Measurements from ENCODE around the gene GARNL3. TPM values are rescaled to one million over a fixed set of nuclear protein-coding genes. Genes with fewer than 3 reads are reported as not detected.

The GARNL3 gene
- total RNA-seq, 1 donor from 2014 or later, result 32.0 TPM

DNA sequence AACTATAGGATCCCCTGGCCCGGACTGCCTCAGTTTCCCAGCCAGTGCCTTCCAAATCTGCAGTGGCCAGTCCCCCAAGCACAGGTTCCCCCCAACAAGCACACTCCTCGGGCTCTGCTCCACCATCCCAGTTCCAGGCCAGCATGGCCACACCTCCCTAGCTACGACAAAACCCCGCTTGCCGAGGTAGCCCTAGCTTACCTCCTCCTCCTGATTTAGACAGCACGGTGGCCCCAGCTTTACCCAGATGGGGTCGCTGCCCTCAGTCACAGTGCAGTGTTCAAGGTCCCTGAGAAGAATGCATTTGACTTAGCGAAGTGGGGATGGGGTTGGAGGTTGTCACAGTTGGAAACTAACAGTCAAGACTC lies 40.8 kb upstream of the GARNL3 start:
- Histone ChIP-seq H3K27me3 (peaks cover 59% of the 10 kb centered on the region), H3K79me2 (ENCODE audit: low read depth) (no peaks in the 10 kb centered on the region), H2AFZ (replicated peaks) (no peak overlapping the region), H3F3A (ENCODE audit: low read depth) (peaks cover 29% of the 10 kb centered on the region), H4K20me1 (ENCODE audit: low read depth) (peaks cover 12% of the 10 kb centered on the region), H3K4me3 (peak overlapping the region; percentile 42), H3K9me3 (ENCODE audit: low read depth) (no peaks in the 10 kb centered on the region), H3K36me3 (no peaks in the 10 kb centered on the region), H3K27ac (no peak overlapping the region), H3K4me2 (peak overlapping the region; percentile 61), H3K4me1 (no peaks in the 10 kb centered on the region), H3K9ac (no peak overlapping the region)
- H3K27ac Mint-ChIP-seq, result no peak overlapping the region
- H3K36me3 Mint-ChIP-seq, result peaks cover 4% of the 10 kb centered on the region
- H3K4me3 Mint-ChIP-seq, result peak overlapping the region; percentile 87
- TF ChIP-seq, protein P1, sequence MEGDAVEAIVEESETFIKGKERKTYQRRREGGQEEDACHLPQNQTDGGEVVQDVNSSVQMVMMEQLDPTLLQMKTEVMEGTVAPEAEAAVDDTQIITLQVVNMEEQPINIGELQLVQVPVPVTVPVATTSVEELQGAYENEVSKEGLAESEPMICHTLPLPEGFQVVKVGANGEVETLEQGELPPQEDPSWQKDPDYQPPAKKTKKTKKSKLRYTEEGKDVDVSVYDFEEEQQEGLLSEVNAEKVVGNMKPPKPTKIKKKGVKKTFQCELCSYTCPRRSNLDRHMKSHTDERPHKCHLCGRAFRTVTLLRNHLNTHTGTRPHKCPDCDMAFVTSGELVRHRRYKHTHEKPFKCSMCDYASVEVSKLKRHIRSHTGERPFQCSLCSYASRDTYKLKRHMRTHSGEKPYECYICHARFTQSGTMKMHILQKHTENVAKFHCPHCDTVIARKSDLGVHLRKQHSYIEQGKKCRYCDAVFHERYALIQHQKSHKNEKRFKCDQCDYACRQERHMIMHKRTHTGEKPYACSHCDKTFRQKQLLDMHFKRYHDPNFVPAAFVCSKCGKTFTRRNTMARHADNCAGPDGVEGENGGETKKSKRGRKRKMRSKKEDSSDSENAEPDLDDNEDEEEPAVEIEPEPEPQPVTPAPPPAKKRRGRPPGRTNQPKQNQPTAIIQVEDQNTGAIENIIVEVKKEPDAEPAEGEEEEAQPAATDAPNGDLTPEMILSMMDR (IDR thresholded peaks at IDR 0.05), result no peak
- TF ChIP-seq EZH2phosphoT487 (IDR thresholded peaks at IDR 0.05) (no peak), EZH2 (IDR thresholded peaks at IDR 0.05) (no peak)
- DNase-seq (ENCODE audit: low spot score), result no peak
- peaks cover 17% of the 10 kb centered on the region for H3K27me3 Mint-ChIP-seq (ENCODE audit: insufficient read depth, low read depth)
- peaks cover 3% of the 10 kb centered on the region for H3K4me1 Mint-ChIP-seq
- no peaks in the 10 kb centered on the region for H3K9me3 Mint-ChIP-seq

DNA sequence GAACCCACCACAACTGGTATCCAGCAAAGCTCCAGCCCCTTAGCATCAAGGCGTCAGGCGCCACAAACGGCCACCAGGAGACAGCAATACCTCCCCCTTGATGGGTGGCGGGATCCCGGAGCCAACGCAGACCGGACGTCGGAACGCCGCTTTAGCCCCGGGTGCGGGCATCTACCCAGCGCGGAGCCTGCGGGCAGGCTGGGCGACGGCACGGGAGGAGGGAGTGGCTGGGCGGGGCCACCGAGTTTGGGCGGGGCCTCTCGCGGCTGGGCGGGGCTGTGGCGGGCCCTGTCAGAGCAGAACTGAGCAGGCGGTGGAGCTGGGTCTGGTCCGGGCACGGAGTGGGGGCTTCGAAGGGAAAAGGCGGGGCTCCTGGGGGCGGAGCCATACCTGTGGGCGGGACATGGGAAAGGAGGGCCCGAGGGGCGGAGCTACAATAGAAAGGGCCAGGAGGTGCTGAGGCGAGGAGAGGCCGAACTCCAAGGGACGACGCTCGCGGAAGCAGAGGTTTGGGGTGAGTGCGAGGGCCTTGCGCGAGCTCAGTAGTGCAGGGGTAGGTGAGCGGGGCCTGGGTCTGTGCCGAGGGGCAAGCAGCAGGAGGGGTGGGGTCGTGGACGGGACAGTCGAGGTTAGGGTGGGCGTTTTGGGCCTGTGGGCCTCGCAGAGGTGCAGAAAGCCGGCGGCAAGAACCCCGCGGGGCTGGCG lies 40.2 kb upstream of the GARNL3 start:
- Histone ChIP-seq H3K4me1 (no peaks in the 10 kb centered on the region), H3K9me3 (ENCODE audit: low read depth) (no peaks in the 10 kb centered on the region), H3K36me3 (no peaks in the 10 kb centered on the region), H3K27ac (no peak overlapping the region), H3K79me2 (ENCODE audit: low read depth) (no peaks in the 10 kb centered on the region), H3K27me3 (peaks cover 59% of the 10 kb centered on the region), H3K4me2 (peak overlapping the region; percentile 61), H3K9ac (no peak overlapping the region), H3K4me3 (peak overlapping the region; percentile 42), H4K20me1 (ENCODE audit: low read depth) (peaks cover 12% of the 10 kb centered on the region), H2AFZ (replicated peaks) (peak overlapping the region; percentile 74), H3F3A (ENCODE audit: low read depth) (peaks cover 29% of the 10 kb centered on the region)
- peak overlapping the region; percentile 92 for H3K27ac Mint-ChIP-seq
- DNase-seq (ENCODE audit: low spot score), result peak; percentile 97
- peaks cover 3% of the 10 kb centered on the region for H3K4me1 Mint-ChIP-seq
- peaks cover 4% of the 10 kb centered on the region for H3K36me3 Mint-ChIP-seq
- TF ChIP-seq EZH2phosphoT487 (IDR thresholded peaks at IDR 0.05) (no peak), EZH2 (IDR thresholded peaks at IDR 0.05) (no peak)
- TF ChIP-seq, protein P1 (IDR thresholded peaks at IDR 0.05), result peak; percentile 35
- no peaks in the 10 kb centered on the region for H3K9me3 Mint-ChIP-seq
- peak overlapping the region; percentile 87 for H3K4me3 Mint-ChIP-seq
- peaks cover 17% of the 10 kb centered on the region for H3K27me3 Mint-ChIP-seq (ENCODE audit: insufficient read depth, low read depth)

DNA sequence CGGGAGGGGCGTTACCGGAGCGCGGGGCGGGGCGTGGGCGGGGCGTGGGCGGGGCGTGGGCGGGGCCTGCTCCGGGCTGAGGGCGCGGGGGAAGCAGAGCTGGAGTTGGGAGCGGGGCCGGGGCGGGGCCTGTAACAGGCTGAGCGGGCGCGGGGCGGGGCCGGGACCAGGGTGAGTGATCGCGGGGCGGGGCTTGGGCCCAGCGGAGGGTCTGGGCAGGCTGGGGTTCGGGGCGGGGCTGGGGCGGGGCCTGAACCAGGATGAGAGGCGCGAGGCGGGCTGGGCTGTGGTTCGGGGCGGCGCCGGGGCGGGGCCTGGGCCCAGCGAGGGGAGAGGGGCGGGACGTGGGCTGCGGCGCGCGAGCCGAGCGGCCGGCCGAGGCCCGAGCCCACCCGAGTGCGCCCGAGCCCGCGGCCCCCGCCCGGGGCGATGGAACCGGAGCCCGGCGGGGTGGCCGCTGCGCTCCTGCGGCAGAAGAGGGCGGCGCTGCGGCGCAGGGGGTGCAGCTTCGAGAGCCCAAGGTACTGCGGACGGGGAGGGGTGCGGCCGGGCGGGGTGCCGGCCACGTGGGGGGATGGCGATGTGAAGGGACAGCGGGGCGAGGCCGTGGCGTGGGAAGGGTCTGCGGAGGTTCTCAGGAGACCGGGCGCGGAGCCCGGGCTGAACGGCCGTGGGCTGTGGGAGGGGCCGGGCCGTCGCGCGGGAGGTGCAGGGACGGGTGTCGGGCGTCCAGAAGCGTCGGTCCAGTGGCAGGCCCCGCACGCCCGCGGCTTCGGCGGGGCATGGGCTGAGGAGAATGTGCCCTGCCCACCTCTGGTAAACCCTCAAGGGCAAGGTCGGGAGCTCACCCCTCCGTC lies 39.5 kb upstream of the GARNL3 start:
- TF ChIP-seq, protein P1 (IDR thresholded peaks at IDR 0.05), result no peak
- peak; percentile 59 for TF ChIP-seq EZH2phosphoT487 (IDR thresholded peaks at IDR 0.05)
- TF ChIP-seq EZH2 (IDR thresholded peaks at IDR 0.05), result peak; percentile 66
- peak overlapping the region; percentile 19 for H3K9ac ChIP-seq
- H3K4me3 ChIP-seq, result peak overlapping the region; percentile 74
- Mint-ChIP-seq H3K27ac (no peak overlapping the region), H3K36me3 (peaks cover 4% of the 10 kb centered on the region), H3K9me3 (no peaks in the 10 kb centered on the region), H3K4me3 (peak overlapping the region; percentile 77), H3K27me3 (ENCODE audit: insufficient read depth, low read depth) (peaks cover 17% of the 10 kb centered on the region), H3K4me1 (peaks cover 3% of the 10 kb centered on the region)
- H3K27me3 ChIP-seq, result peaks cover 59% of the 10 kb centered on the region
- H3F3A ChIP-seq (ENCODE audit: low read depth), result peaks cover 29% of the 10 kb centered on the region
- peak overlapping the region; percentile 96 for H3K4me2 ChIP-seq
- H3K9me3 ChIP-seq (ENCODE audit: low read depth), result no peaks in the 10 kb centered on the region
- no peaks in the 10 kb centered on the region for H3K36me3 ChIP-seq
- H3K79me2 ChIP-seq (ENCODE audit: low read depth), result no peaks in the 10 kb centered on the region
- peak overlapping the region; percentile 87 for H2AFZ ChIP-seq (replicated peaks)
- no peaks in the 10 kb centered on the region for H3K4me1 ChIP-seq
- H3K27ac ChIP-seq, result no peak overlapping the region
- H4K20me1 ChIP-seq (ENCODE audit: low read depth), result peaks cover 12% of the 10 kb centered on the region
- peak; percentile 99 for DNase-seq (ENCODE audit: low spot score)
